Omental fat pad (tissue), 4 donors: ENCODE results near the gene TMEM129. TPM values are rescaled to one million over a fixed set of nuclear protein-coding genes. Genes with fewer than 3 reads are reported as not detected.

Source experiments
- ATAC-seq: fragments of 150-250 bp; one replicate; pipeline ENCODE4 v1.9.1; 2016; ENCODE audit warnings: mild to moderate bottlenecking, moderate library complexity; ENCODE audit not compliant: low FRiP score
- DNase-seq: peaks from one replicate; pipeline ENCODE4 v3.0.0-alpha.2; 2019; ENCODE audit warnings: low spot score
- CTCF ChIP-seq, 3 donors: fragments of 450-650 bp; IDR thresholded peaks; one replicate each; pipeline ENCODE4 v1.5.1; 2016 to 2017; ENCODE audit warnings: antibody characterized with exemption in 3 of 3, mild to moderate bottlenecking in 3 of 3, moderate library complexity in 2 of 3
- total RNA-seq, 4 donors: library from RNA; depleted of rRNA; stranded (reverse); fragments of >200 nt; gene quantifications; one replicate each; pipeline ENCODE4 v1.1.0, GENCODE V29; 2016

Gene TMEM129
- total RNA-seq, 4 donors from 2014 or later = 31.9 to 59.0 (median 43.5) TPM

- DNase-seq (no peak), ATAC-seq (no peak)
- no peak for TF ChIP-seq CTCF (IDR thresholded peaks at IDR 0.05)
These were observed 7.2 kb upstream of the TMEM129 start for GRCh38 chr4:1728061-1728980.

GRCh38 chr4:1727117-1728031 is 6.3 kb upstream of the TMEM129 start:
- DNase-seq (peak; percentile 57), ATAC-seq (peak; percentile 58)

GRCh38 chr4:1726146-1726934 is 5.2 kb upstream of the TMEM129 start:
- ATAC-seq = no peak
- TF ChIP-seq CTCF (IDR thresholded peaks at IDR 0.05) = peak in 1 of 3 donors; percentile 77
- peak; percentile 97 for DNase-seq

More at GRCh38 chr4:1727117-1728031, 6.3 kb upstream of the TMEM129 start:
- no peak for TF ChIP-seq CTCF (IDR thresholded peaks at IDR 0.05)

- no peak for DNase-seq
These were observed 4.4 kb upstream of the TMEM129 start for GRCh38 chr4:1725521-1725920.

GRCh38 chr4:1723131-1723801 is 2.1 kb upstream of the TMEM129 start:
- ATAC-seq (no peak), DNase-seq (no peak)
- no peak for TF ChIP-seq CTCF (IDR thresholded peaks at IDR 0.05)

More at GRCh38 chr4:1725521-1725920, 4.4 kb upstream of the TMEM129 start:
- no peak for ATAC-seq
- no peak for TF ChIP-seq CTCF (IDR thresholded peaks at IDR 0.05)
